Activated CD4-positive, alpha-beta memory T cell treated with anti-CD3 and anti-CD28 coated beads, Interleukin-2, amount 10 ng/mL, durations not matched to agents 7 days and 5 days (primary cell): ENCODE measurements around the gene TNFRSF1A. TPM values are rescaled to one million over a fixed set of nuclear protein-coding genes. Genes with fewer than 3 reads are reported as not detected.

Source experiments
- CTCF ChIA-PET: fragments of 350-600 bp; sonication (Branson Sonifier 250); formaldehyde crosslinking; loops from one replicate; lab custom pipeline; 2021; ENCODE audit warnings: antibody characterized with exemption, inconsistent platforms; lab: Charles Lee
- POLR2A ChIA-PET: fragments of 350-600 bp; sonication (Branson Sonifier 250); formaldehyde crosslinking; loops from one replicate; lab custom pipeline; 2021; ENCODE audit warnings: antibody characterized with exemption; lab: Charles Lee
- DNase-seq: peaks from one replicate; pipeline ENCODE4 v3.0.0-alpha.2; 2020
- H3K27ac Mint-ChIP-seq: one replicate; pipeline ENCODE4 v1.8.0; 2021; ENCODE audit warnings: mild to moderate bottlenecking, mixed read lengths
- H3K27me3 Mint-ChIP-seq: one replicate; pipeline ENCODE4 v1.8.0; 2021; ENCODE audit warnings: mixed read lengths
- H3K36me3 Mint-ChIP-seq: one replicate; pipeline ENCODE4 v1.8.0; 2021; ENCODE audit warnings: low read depth, mixed read lengths
- H3K4me1 Mint-ChIP-seq: one replicate; pipeline ENCODE4 v1.8.0; 2021; ENCODE audit warnings: mixed read lengths
- H3K4me3 Mint-ChIP-seq: one replicate; pipeline ENCODE4 v1.8.0; 2021; ENCODE audit warnings: mild to moderate bottlenecking, mixed read lengths
- H3K9me3 Mint-ChIP-seq: one replicate; pipeline ENCODE4 v1.8.0; 2021; ENCODE audit warnings: mixed read lengths
- total RNA-seq, 2 experiments: library from RNA; stranded (reverse); gene quantifications; one replicate each; pipeline ENCODE4 v1.2.3, GENCODE V29; 2021

The TNFRSF1A gene
- total RNA-seq, 2 experiments from 2014 or later = 61.5 to 61.9 TPM

GRCh38 chr12:6322352-6322751, 19.5 kb downstream of the TNFRSF1A start:
- Mint-ChIP-seq H3K9me3 (no peaks in the 10 kb centered on the region), H3K27ac (no peak overlapping the region), H3K27me3 (peaks cover 5% of the 10 kb centered on the region), H3K36me3 (peaks cover 6% of the 10 kb centered on the region), H3K4me1 (peaks cover 50% of the 10 kb centered on the region), H3K4me3 (no peak overlapping the region)
- no peak for DNase-seq
- CTCF ChIA-PET = interaction anchor here (1.2 to 2.4 kb wide), 8 partner anchors 13 to 148 kb away, joined by 3 to 36 read pairs (median 6); partner anchors contain the start of gene VAMP1
- POLR2A ChIA-PET = interaction anchor here (0.7 to 2.0 kb wide), 5 partner anchors 9 to 148 kb away, joined by 3 to 6 read pairs (median 3); partner anchors contain the start of genes TAPBPL and VAMP1

DNA sequence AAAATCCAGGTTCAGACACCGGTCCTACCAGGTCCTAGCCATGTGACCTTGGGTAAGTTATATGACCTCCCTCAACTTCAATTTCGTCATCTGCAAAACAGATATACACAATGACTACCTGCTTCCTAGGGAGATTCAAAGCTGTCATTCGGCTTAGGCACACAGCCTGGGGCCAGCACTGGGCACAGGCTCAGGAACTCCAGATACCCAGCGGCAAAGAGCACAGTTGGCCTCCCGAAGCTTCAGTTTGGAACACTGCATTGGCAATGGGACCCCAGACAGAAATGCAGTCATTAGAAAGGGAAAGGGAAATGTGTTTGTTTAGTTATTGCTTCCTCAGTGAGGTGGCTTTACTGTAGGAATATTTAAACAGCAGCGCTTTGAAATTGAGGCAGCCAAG, 20.0 kb downstream of the TNFRSF1A start:
- H3K27me3 Mint-ChIP-seq = peaks cover 5% of the 10 kb centered on the region
- H3K36me3 Mint-ChIP-seq = peaks cover 6% of the 10 kb centered on the region
- no peaks in the 10 kb centered on the region for H3K9me3 Mint-ChIP-seq
- ChIA-PET POLR2A (interaction anchor here (0.9 to 2.0 kb wide), 2 partner anchors 46 to 130 kb away, joined by 3 to 6 read pairs; partner anchors contain the start of gene TAPBPL), CTCF (interaction anchor here (2.4 kb wide), 1 partner anchor 24 kb away, joined by 8 read pairs; no protein-coding TSS in a partner anchor)
- no peak overlapping the region for H3K4me3 Mint-ChIP-seq
- no peak overlapping the region for H3K27ac Mint-ChIP-seq
- DNase-seq = no peak
- H3K4me1 Mint-ChIP-seq = peaks cover 50% of the 10 kb centered on the region

DNA sequence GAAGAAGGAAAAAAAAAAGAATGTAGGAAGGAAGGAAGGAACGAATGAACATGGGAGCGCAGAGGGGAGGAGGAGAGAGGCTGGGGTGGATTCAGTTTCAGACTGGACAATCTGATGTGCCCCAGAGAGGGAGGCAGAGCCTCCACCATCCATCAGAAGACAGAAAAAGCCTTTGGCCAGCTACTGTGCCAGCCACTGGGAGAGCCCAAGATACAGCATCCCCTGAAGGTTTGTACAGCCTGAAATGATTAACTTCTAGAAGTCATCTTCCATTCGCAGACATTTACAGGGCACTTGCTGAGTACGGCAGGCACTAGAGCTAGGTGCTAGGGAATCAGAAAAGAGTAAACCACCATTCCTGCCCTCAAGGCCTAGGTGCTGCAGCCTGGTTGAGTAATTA, 22.4 kb downstream of the TNFRSF1A start:
- peaks cover 5% of the 10 kb centered on the region for H3K27me3 Mint-ChIP-seq

GRCh38 chr12:6318440-6318879, 23.4 kb downstream of the TNFRSF1A start:
- no peak for DNase-seq
- H3K27ac Mint-ChIP-seq = no peak overlapping the region
- H3K27me3 Mint-ChIP-seq = peaks cover 5% of the 10 kb centered on the region
- peaks cover 24% of the 10 kb centered on the region for H3K4me1 Mint-ChIP-seq
- POLR2A ChIA-PET = interaction anchor here (1.4 kb wide), 1 partner anchor 11 kb away, joined by 4 read pairs; no protein-coding TSS in a partner anchor
- CTCF ChIA-PET = interaction anchor here (2.8 kb wide), 1 partner anchor 17 kb away, joined by 9 read pairs; no protein-coding TSS in a partner anchor
- H3K36me3 Mint-ChIP-seq = no peaks in the 10 kb centered on the region
- no peak overlapping the region for H3K4me3 Mint-ChIP-seq
- H3K9me3 Mint-ChIP-seq = no peaks in the 10 kb centered on the region

More for the DNA sequence above, 22.4 kb downstream of the TNFRSF1A start:
- DNase-seq = no peak
- CTCF ChIA-PET = interaction anchor here (1.0 to 2.8 kb wide), 3 partner anchors 16 to 132 kb away, joined by 3 to 9 read pairs (median 3); partner anchors contain the start of gene TAPBPL
- POLR2A ChIA-PET = interaction anchor here (0.6 to 1.4 kb wide), 3 partner anchors 12 to 44 kb away, joined by 3 to 4 read pairs (median 3); no protein-coding TSS in a partner anchor
- Mint-ChIP-seq H3K4me3 (no peak overlapping the region), H3K9me3 (no peaks in the 10 kb centered on the region), H3K4me1 (peaks cover 33% of the 10 kb centered on the region), H3K27ac (no peak overlapping the region), H3K36me3 (no peaks in the 10 kb centered on the region)

DNA sequence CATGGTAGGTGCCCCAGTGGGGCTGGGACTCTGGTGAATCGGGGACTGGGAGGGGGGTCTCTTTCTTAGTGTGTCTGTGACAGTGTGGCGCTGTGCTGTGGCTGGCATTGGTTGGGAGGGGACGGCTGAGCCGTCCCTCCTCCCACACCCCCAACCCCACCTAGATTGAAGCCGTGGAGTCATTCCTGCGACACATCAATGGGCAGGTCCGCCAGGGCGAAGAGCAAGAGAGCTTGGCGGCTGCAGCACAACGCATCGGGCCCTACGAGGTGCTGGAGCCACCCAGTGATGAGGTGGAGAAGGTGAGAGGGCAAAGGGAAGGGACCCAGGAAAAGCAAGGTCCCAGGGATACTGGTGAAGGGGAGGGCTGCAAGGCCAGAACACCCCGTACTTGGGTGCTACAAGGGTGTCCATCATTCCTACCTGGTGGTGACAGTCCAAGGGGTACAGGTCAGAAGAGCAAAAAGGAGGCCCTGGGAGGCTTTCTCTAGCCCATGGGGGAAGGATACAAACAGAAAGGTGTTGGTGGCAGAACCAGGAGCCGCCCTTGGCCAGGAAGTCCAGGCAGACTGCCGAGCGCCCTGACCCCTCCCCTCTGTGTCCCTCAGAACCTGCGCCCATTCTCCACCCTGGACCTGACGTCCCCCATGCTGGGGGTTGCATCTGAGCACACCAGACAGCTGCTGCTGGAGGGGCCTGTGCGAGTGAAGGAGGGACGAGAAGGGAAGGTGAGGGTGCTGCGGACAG, 24.0 kb downstream of the TNFRSF1A start:
- Mint-ChIP-seq H3K36me3 (no peaks in the 10 kb centered on the region), H3K27me3 (peaks cover 5% of the 10 kb centered on the region), H3K4me3 (no peak overlapping the region), H3K27ac (no peak overlapping the region), H3K9me3 (no peaks in the 10 kb centered on the region), H3K4me1 (peaks cover 18% of the 10 kb centered on the region)
- ChIA-PET POLR2A (interaction anchor here (1.4 kb wide), 1 partner anchor 10 kb away, joined by 4 read pairs; no protein-coding TSS in a partner anchor), CTCF (interaction anchor here (2.8 kb wide), 1 partner anchor 17 kb away, joined by 9 read pairs; no protein-coding TSS in a partner anchor)
- no peak for DNase-seq

- ChIA-PET CTCF (interaction anchor here (1.0 kb wide), 1 partner anchor 10 kb away, joined by 3 read pairs; no protein-coding TSS in a partner anchor), POLR2A (interaction anchor here (1.4 to 1.9 kb wide), 2 partner anchors 18 to 154 kb away, joined by 4 to 5 read pairs; partner anchors contain the start of gene VAMP1)
- Mint-ChIP-seq H3K4me3 (no peak overlapping the region), H3K36me3 (no peaks in the 10 kb centered on the region), H3K27me3 (peaks cover 6% of the 10 kb centered on the region), H3K4me1 (peaks cover 19% of the 10 kb centered on the region), H3K27ac (no peak overlapping the region), H3K9me3 (no peaks in the 10 kb centered on the region)
- DNase-seq = no peak
Observed at GRCh38 chr12:6316921-6317692, 24.8 kb downstream of the TNFRSF1A start.

- ChIA-PET CTCF (interaction anchor here (1.0 kb wide), 1 partner anchor 11 kb away, joined by 3 read pairs; no protein-coding TSS in a partner anchor), POLR2A (interaction anchor here (1.4 to 1.9 kb wide), 2 partner anchors 20 to 155 kb away, joined by 4 to 5 read pairs; partner anchors contain the start of gene VAMP1)
- no peaks in the 10 kb centered on the region for H3K36me3 Mint-ChIP-seq
- H3K27me3 Mint-ChIP-seq = peaks cover 12% of the 10 kb centered on the region
- H3K4me3 Mint-ChIP-seq = no peak overlapping the region
- H3K27ac Mint-ChIP-seq = no peak overlapping the region
- peaks cover 16% of the 10 kb centered on the region for H3K4me1 Mint-ChIP-seq
- DNase-seq = no peak
- no peaks in the 10 kb centered on the region for H3K9me3 Mint-ChIP-seq
Observed at GRCh38 chr12:6315704-6316597, 25.9 kb downstream of the TNFRSF1A start.

- Mint-ChIP-seq H3K4me1 (peaks cover 16% of the 10 kb centered on the region), H3K4me3 (no peak overlapping the region), H3K9me3 (no peaks in the 10 kb centered on the region), H3K27me3 (peaks cover 12% of the 10 kb centered on the region), H3K36me3 (no peaks in the 10 kb centered on the region), H3K27ac (no peak overlapping the region)
- POLR2A ChIA-PET = interaction anchor here (1.9 kb wide), 1 partner anchor 155 kb away, joined by 5 read pairs; the partner anchor contains the start of gene VAMP1
- no peak for DNase-seq
- CTCF ChIA-PET = interaction anchor here (0.6 kb wide), 1 partner anchor 315 kb away, joined by 4 read pairs; no protein-coding TSS in a partner anchor
Observed at GRCh38 chr12:6315184-6315583, 26.7 kb downstream of the TNFRSF1A start.

GRCh38 chr12:6314776-6315175, 27.1 kb downstream of the TNFRSF1A start:
- ChIA-PET POLR2A (interaction anchor here (1.9 kb wide), 1 partner anchor 156 kb away, joined by 5 read pairs; the partner anchor contains the start of gene VAMP1), CTCF (interaction anchor here (0.6 kb wide), 1 partner anchor 315 kb away, joined by 4 read pairs; no protein-coding TSS in a partner anchor)
- peaks cover 14% of the 10 kb centered on the region for H3K27me3 Mint-ChIP-seq
- no peaks in the 10 kb centered on the region for H3K9me3 Mint-ChIP-seq
- no peak overlapping the region for H3K27ac Mint-ChIP-seq
- no peaks in the 10 kb centered on the region for H3K36me3 Mint-ChIP-seq
- H3K4me3 Mint-ChIP-seq = no peak overlapping the region
- no peak for DNase-seq
- peaks cover 16% of the 10 kb centered on the region for H3K4me1 Mint-ChIP-seq

GRCh38 chr12:6313326-6313940, 28.4 kb downstream of the TNFRSF1A start:
- peaks cover 22% of the 10 kb centered on the region for H3K27me3 Mint-ChIP-seq
- ChIA-PET POLR2A (no interaction called here), CTCF (no interaction called here)
- H3K4me3 Mint-ChIP-seq = no peak overlapping the region
- H3K4me1 Mint-ChIP-seq = peaks cover 11% of the 10 kb centered on the region
- no peaks in the 10 kb centered on the region for H3K9me3 Mint-ChIP-seq
- no peaks in the 10 kb centered on the region for H3K36me3 Mint-ChIP-seq
- DNase-seq = no peak
- no peak overlapping the region for H3K27ac Mint-ChIP-seq
